A673 (cell line): ENCODE measurements around the gene CLTA. TPM values are rescaled to one million over a fixed set of nuclear protein-coding genes. Genes with fewer than 3 reads are reported as not detected.

ENCODE experiments used
- BruUV-seq: library from RNA; stranded (reverse); fragments of 400-500 nt; replicated peaks from 2 replicates; lab custom pipeline; 2021; lab: Mats Ljungman, UMichigan
- CTCF ChIA-PET: fragments of 300-600 bp; sonication (Branson Sonifier 250); formaldehyde crosslinking; loops from one replicate; lab custom pipeline; 2022; ENCODE audit warnings: antibody characterized with exemption; lab: Charles Lee
- POLR2A ChIA-PET: fragments of 300-600 bp; sonication (Branson Sonifier 250); formaldehyde crosslinking; loops from one replicate; lab custom pipeline; 2022; ENCODE audit warnings: antibody characterized with exemption; ENCODE audit not compliant: low non-redundant PET; lab: Charles Lee
- DNase-seq: peaks from one replicate; pipeline ENCODE4 v3.0.0-alpha.2; 2015; ENCODE audit warnings: low spot score
- H3K27ac ChIP-seq: fragments of 200-600 bp; sonication (generic); 2 replicates; pipeline ENCODE4 v1.5.1; 2016; ENCODE audit warnings: mixed run types, low read depth, mild to moderate bottlenecking, mixed read lengths, antibody characterized with exemption, low read length; ENCODE audit not compliant: poor library complexity, severe bottlenecking
- H3K27me3 ChIP-seq: fragments of 200-600 bp; sonication (generic); replicated peaks from 2 replicates; pipeline ENCODE4 v1.6.1; 2017; ENCODE audit warnings: mixed run types, low read depth, mild to moderate bottlenecking, mixed read lengths, antibody characterized with exemption, low read length; ENCODE audit not compliant: insufficient read depth, poor library complexity
- H3K36me3 ChIP-seq: fragments of 200-600 bp; sonication (generic); 2 replicates; pipeline ENCODE4 v1.6.1; 2016; ENCODE audit warnings: mixed run types, mild to moderate bottlenecking, mixed read lengths, antibody characterized with exemption, low read length; ENCODE audit not compliant: insufficient read depth, poor library complexity, severe bottlenecking
- H3K4me1 ChIP-seq: fragments of 200-600 bp; sonication (generic); 2 replicates; pipeline ENCODE4 v1.6.1; 2017; ENCODE audit warnings: mixed run types, mild to moderate bottlenecking, mixed read lengths, antibody characterized with exemption, low read length; ENCODE audit not compliant: insufficient read depth, poor library complexity, severe bottlenecking
- H3K4me3 ChIP-seq: fragments of 200-600 bp; sonication (generic); 2 replicates; pipeline ENCODE4 v1.5.1; 2016; ENCODE audit warnings: low read depth, mixed run types, mild to moderate bottlenecking, mixed read lengths, low read length; ENCODE audit not compliant: poor library complexity, severe bottlenecking
- H3K9me3 ChIP-seq: fragments of 200-600 bp; sonication (generic); 2 replicates; pipeline ENCODE4 v1.6.1; 2016; ENCODE audit warnings: mixed run types, low read depth, mild to moderate bottlenecking, mixed read lengths, antibody characterized with exemption, low read length; ENCODE audit not compliant: poor library complexity, severe bottlenecking
- EZH2 ChIP-seq: fragments of 200-600 bp; sonication (generic); IDR thresholded peaks from 2 replicates; pipeline ENCODE4 v1.6.1; 2017; ENCODE audit warnings: borderline replicate concordance, low read depth, mild to moderate bottlenecking, mixed read lengths, antibody characterized with exemption, low read length; ENCODE audit not compliant: poor library complexity, severe bottlenecking
- intact Hi-C: fragments of 100-400 bp; cut with micrococcal nuclease; formaldehyde crosslinking; loops from one replicate; pipeline ENCODE4 v1.10.0; 2022; ENCODE audit not compliant: unreplicated experiment
- total RNA-seq: library from RNA; stranded (reverse); gene quantifications from 2 replicates; pipeline ENCODE4 v1.2.3, GENCODE V29; 2021
- TF ChIP-seq, protein P1 (sequence below): fragments of 300-800, 200-600 bp; sonication (generic); conservative IDR thresholded peaks from 2 replicates; pipeline ENCODE4 v1.5.1; 2017; ENCODE audit warnings: low read depth, mild to moderate bottlenecking, antibody characterized with exemption, low read length, moderate library complexity, mixed read lengths

CLTA gene
- total RNA-seq, 1 experiment from 2014 or later, result 226 TPM

DNA sequence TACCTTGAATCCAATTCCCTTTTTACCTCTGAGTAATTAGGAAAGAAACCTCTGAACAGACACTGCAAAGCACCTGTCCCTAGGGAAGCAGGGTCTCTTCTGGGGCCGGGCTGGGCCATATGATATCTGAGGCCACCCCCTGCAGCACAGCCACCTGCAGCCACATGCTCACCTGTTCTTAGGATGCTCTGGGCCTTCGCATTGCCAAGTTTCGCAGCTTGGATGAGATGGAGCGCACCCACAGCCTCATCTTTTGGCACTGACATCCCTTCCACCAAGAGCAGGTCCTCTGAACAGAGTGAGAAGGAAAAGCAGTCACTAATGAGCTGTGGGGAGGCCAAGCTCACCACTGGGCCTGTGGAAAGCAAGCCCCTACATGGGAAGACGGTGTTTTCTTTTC, 27.3 kb downstream of the CLTA start:
- DNase-seq, result no peak
- BruUV-seq, result no TSS peak
- no peaks in the 10 kb centered on the region for H3K27me3 ChIP-seq
- no peak overlapping the region for H3K27ac ChIP-seq
- intact Hi-C loops, result no loop called here
- ChIA-PET POLR2A (no interaction called here), CTCF (no interaction called here)
- H3K4me1 ChIP-seq, result no peaks in the 10 kb centered on the region
- H3K36me3 ChIP-seq, result peaks cover 83% of the 10 kb centered on the region
- TF ChIP-seq, protein P1, sequence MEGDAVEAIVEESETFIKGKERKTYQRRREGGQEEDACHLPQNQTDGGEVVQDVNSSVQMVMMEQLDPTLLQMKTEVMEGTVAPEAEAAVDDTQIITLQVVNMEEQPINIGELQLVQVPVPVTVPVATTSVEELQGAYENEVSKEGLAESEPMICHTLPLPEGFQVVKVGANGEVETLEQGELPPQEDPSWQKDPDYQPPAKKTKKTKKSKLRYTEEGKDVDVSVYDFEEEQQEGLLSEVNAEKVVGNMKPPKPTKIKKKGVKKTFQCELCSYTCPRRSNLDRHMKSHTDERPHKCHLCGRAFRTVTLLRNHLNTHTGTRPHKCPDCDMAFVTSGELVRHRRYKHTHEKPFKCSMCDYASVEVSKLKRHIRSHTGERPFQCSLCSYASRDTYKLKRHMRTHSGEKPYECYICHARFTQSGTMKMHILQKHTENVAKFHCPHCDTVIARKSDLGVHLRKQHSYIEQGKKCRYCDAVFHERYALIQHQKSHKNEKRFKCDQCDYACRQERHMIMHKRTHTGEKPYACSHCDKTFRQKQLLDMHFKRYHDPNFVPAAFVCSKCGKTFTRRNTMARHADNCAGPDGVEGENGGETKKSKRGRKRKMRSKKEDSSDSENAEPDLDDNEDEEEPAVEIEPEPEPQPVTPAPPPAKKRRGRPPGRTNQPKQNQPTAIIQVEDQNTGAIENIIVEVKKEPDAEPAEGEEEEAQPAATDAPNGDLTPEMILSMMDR, result no peak
- TF ChIP-seq EZH2, result no peak
- H3K4me3 ChIP-seq, result no peak overlapping the region
- peaks cover 8% of the 10 kb centered on the region for H3K9me3 ChIP-seq

DNA sequence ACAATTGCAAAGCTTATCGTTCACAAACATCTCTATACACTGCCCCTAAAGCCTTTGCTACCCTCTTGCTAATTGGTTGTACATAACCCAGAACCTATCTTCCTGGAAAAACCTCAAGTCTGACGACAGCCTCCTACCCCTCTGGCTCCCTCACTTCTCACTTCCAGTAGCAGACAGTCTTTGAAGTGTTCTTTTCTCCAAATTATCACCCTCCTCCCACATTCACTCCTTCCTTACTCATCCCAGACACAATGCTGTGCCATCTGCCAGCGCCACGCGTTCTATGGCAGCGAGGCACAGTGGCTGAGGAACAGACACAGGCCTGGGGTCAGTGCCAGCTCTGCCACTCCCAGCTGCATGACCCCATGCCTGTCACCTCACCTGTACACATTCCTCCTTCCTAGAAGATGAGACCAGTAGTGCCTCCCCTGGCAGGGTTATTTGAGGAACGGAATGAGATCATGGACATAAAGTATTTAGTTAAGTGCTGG, 27.7 kb downstream of the CLTA start:
- Histone ChIP-seq H3K4me3 (no peak overlapping the region), H3K4me1 (no peaks in the 10 kb centered on the region), H3K27ac (no peak overlapping the region), H3K9me3 (peaks cover 8% of the 10 kb centered on the region), H3K27me3 (no peaks in the 10 kb centered on the region), H3K36me3 (peaks cover 87% of the 10 kb centered on the region)
- BruUV-seq, result no TSS peak
- no peak for DNase-seq
- CTCF ChIA-PET, result no interaction called here
- TF ChIP-seq, protein P1, result no peak
- TF ChIP-seq EZH2, result no peak
- intact Hi-C loops, result no loop called here
- POLR2A ChIA-PET, result no interaction called here

DNA sequence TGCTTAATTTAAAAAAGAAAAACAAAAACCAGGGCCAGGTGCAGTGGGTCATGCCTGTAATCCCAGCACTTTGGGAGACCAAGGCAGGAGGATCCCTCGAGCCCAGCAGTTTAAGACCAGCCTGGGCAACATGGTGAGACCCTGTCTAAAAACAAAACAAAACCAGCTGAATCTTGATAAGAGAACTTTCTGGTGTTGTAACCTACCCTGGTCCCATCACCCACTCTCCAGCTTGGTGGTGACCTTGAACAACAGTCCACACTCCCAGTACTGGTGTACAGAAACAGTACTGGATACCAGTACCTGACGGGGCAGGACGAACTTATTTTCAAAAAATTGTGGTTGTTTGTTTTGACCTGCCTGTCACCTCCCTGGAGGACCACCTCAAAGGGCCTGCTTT, 30.9 kb downstream of the CLTA start:
- Histone ChIP-seq H3K27me3 (no peaks in the 10 kb centered on the region), H3K4me3 (no peak overlapping the region), H3K27ac (no peak overlapping the region), H3K36me3 (peaks cover 78% of the 10 kb centered on the region), H3K4me1 (no peaks in the 10 kb centered on the region), H3K9me3 (peaks cover 8% of the 10 kb centered on the region)
- CTCF ChIA-PET, result no interaction called here
- no TSS peak for BruUV-seq
- TF ChIP-seq EZH2, result no peak
- TF ChIP-seq, protein P1, result no peak
- POLR2A ChIA-PET, result interaction anchor here (0.6 kb wide), 1 partner anchor 30 kb away, joined by 7 read pairs; no protein-coding TSS in a partner anchor
- intact Hi-C loops, result no loop called here
- DNase-seq, result no peak
